CD4-positive, alpha-beta memory T cell (primary cell): ENCODE data around the gene AIG1. TPM values are rescaled to one million over a fixed set of nuclear protein-coding genes. Genes with fewer than 3 reads are reported as not detected.
A peak's percentile ranks its signal among the peaks of the same experiment; 100 is the strongest.

Experiments
- CTCF ChIA-PET: fragments of 350-600 bp; sonication (Branson Sonifier 250); formaldehyde crosslinking; loops from one replicate; lab custom pipeline; 2021; ENCODE audit warnings: inconsistent platforms; ENCODE audit not compliant: partially characterized antibody; lab: Charles Lee
- POLR2A ChIA-PET: fragments of 350-600 bp; sonication (Branson Sonifier 250); formaldehyde crosslinking; loops from one replicate; lab custom pipeline; 2021; ENCODE audit not compliant: partially characterized antibody; lab: Charles Lee
- DNase-seq, 5 donors: peaks; one replicate each; pipeline versions ENCODE4 v3.0.0 to v3.0.0-alpha.2; 2020 to 2022; ENCODE audit warnings: mixed read lengths in 1 of 5
- H3K27ac ChIP-seq: one replicate; pipeline ENCODE4 v1.7.0; 2013; ENCODE audit warnings: low read depth, low read length
- H3K27me3 ChIP-seq: 2 replicates; pipeline ENCODE4 v1.7.0; 2013; ENCODE audit warnings: mild to moderate bottlenecking, low read length, moderate library complexity; ENCODE audit not compliant: insufficient read depth
- H3K36me3 ChIP-seq: 2 replicates; pipeline ENCODE4 v1.7.0; 2013; ENCODE audit warnings: mild to moderate bottlenecking, low read length, moderate library complexity; ENCODE audit not compliant: insufficient read depth
- H3K4me1 ChIP-seq: 2 replicates; pipeline ENCODE4 v1.7.0; 2013; ENCODE audit warnings: mild to moderate bottlenecking, low read length, moderate library complexity; ENCODE audit not compliant: insufficient read depth
- H3K4me3 ChIP-seq, 2 donors: one replicate each; pipeline ENCODE4 v1.7.0; 2013; ENCODE audit warnings: low read length in 2 of 2, mild to moderate bottlenecking in 1 of 2
- H3K9me3 ChIP-seq, 2 donors: one replicate each; pipeline ENCODE4 v1.7.0; 2013; ENCODE audit warnings: low read length in 2 of 2, control low read depth in 1 of 2; ENCODE audit not compliant: control insufficient read depth in 1 of 2
- H3K27ac Mint-ChIP-seq, 7 donors: one replicate each; pipeline ENCODE4 v1.8.0; 2020 to 2021; ENCODE audit warnings: mixed read lengths in 7 of 7, mild to moderate bottlenecking in 6 of 7, inconsistent platforms in 3 of 7, moderate library complexity in 3 of 7
- H3K27me3 Mint-ChIP-seq, 2 donors: one replicate each; pipeline ENCODE4 v1.8.0; 2020 to 2021; ENCODE audit warnings: mixed read lengths in 2 of 2
- H3K36me3 Mint-ChIP-seq, 2 donors: one replicate each; pipeline ENCODE4 v1.8.0; 2020 to 2021; ENCODE audit warnings: mixed read lengths in 2 of 2, inconsistent platforms in 1 of 2, mild to moderate bottlenecking in 1 of 2
- H3K4me1 Mint-ChIP-seq, 4 donors: one replicate each; pipeline ENCODE4 v1.8.0; 2020 to 2021; ENCODE audit warnings: mixed read lengths in 4 of 4, mild to moderate bottlenecking in 1 of 4
- H3K4me3 Mint-ChIP-seq, 8 donors: one replicate each; pipeline ENCODE4 v1.8.0; 2020 to 2021; ENCODE audit warnings: mixed read lengths in 8 of 8, mild to moderate bottlenecking in 7 of 8, moderate library complexity in 6 of 8, inconsistent platforms in 3 of 8
- H3K9me3 Mint-ChIP-seq, 8 donors: one replicate each; pipeline ENCODE4 v1.8.0; 2020 to 2021; ENCODE audit warnings: mixed read lengths in 8 of 8, mild to moderate bottlenecking in 5 of 8, inconsistent platforms in 3 of 8, moderate library complexity in 1 of 8
- intact Hi-C: fragments of 100-400 bp; cut with micrococcal nuclease; formaldehyde crosslinking; loops from one replicate; pipeline ENCODE4 v1.15.1; 2023
- polyA plus RNA-seq, 2 donors: library from polyadenylated mRNA; unstranded; fragments of 300-500 nt; fragmentation: Illumina TruSeq; gene quantifications; one replicate each; pipeline ENCODE4 v1.2.3, GENCODE V29; 2021
- total RNA-seq, 2 experiments: library from RNA; stranded (reverse); gene quantifications; one replicate each; pipeline ENCODE4 v1.2.3, GENCODE V29; 2021

Gene AIG1
- total and polyA plus RNA-seq, 4 experiments from 2014 or later = 9.6 to 21.5 (median 15.3) TPM

DNA sequence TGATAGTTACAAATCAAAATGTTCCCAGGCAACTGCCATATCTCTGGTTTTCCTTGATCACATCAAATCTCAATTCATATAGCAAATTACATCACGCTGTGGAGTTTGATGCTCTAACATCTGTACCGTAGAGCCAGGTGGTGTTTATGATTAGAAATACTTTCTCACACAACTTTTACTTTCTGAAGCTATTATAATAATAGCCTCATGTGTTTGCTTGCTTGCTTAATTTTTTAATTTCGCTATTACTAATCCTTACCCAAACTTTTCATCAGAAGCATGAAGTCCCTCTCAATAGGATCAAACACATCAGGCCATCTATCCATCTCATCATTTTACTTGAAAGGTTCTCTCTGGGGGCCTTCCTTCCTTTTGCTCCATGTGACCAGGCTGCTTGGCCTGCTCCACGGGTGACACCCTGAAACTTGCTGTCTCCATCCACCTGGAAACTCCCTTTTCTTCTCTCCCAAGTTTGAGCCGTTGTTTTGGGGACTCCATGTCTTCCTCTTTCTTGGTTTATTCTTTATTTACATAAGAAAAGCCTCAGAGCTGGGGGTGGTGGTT lies 314.4 kb downstream of the AIG1 start:
- Histone ChIP-seq H3K36me3 (no peaks in the 10 kb centered on the region), H3K4me1 (no peaks in the 10 kb centered on the region), H3K4me3 (no peak overlapping the region), H3K27me3 (no peaks in the 10 kb centered on the region), H3K9me3 (no peaks in the 10 kb centered on the region), H3K27ac (no peak overlapping the region)
- H3K9me3 Mint-ChIP-seq = peaks cover 0 to 10% (median 3%) of the 10 kb centered on the region in 8 donors
- no peaks in the 10 kb centered on the region for H3K36me3 Mint-ChIP-seq
- H3K4me3 Mint-ChIP-seq = no peak overlapping the region
- intact Hi-C loops = no loop called here
- no peak for DNase-seq
- CTCF ChIA-PET = no interaction called here
- POLR2A ChIA-PET = no interaction called here
- H3K4me1 Mint-ChIP-seq = no peaks in the 10 kb centered on the region
- H3K27ac Mint-ChIP-seq = no peak overlapping the region
- peaks cover 4 to 14% of the 10 kb centered on the region in 2 donors for H3K27me3 Mint-ChIP-seq

- Mint-ChIP-seq H3K4me3 (no peak overlapping the region), H3K4me1 (no peaks in the 10 kb centered on the region), H3K27me3 (peaks cover 4 to 18% of the 10 kb centered on the region in 2 donors), H3K27ac (peak overlapping the region in 1 of 7 donors; percentile 7), H3K9me3 (peaks cover 0 to 10% (median 3%) of the 10 kb centered on the region in 8 donors), H3K36me3 (no peaks in the 10 kb centered on the region)
- no peaks in the 10 kb centered on the region for H3K4me1 ChIP-seq
- ChIA-PET POLR2A (no interaction called here), CTCF (no interaction called here)
- H3K27me3 ChIP-seq = no peaks in the 10 kb centered on the region
- H3K4me3 ChIP-seq = no peak overlapping the region
- no peaks in the 10 kb centered on the region for H3K9me3 ChIP-seq
- H3K36me3 ChIP-seq = no peaks in the 10 kb centered on the region
- intact Hi-C loops = no loop called here
- no peak overlapping the region for H3K27ac ChIP-seq
- DNase-seq = no peak
These were observed 315.7 kb downstream of the AIG1 start for GRCh38 chr6:143376375-143376774.

- DNase-seq = no peak
- peaks cover 0 to 2% of the 10 kb centered on the region in 2 donors for H3K36me3 Mint-ChIP-seq
- ChIA-PET CTCF (no interaction called here), POLR2A (no interaction called here)
- Histone ChIP-seq H3K9me3 (no peaks in the 10 kb centered on the region), H3K4me3 (no peak overlapping the region), H3K36me3 (no peaks in the 10 kb centered on the region), H3K27me3 (no peaks in the 10 kb centered on the region), H3K27ac (no peak overlapping the region), H3K4me1 (no peaks in the 10 kb centered on the region)
- H3K27me3 Mint-ChIP-seq = peaks cover 4 to 18% of the 10 kb centered on the region in 2 donors
- H3K4me3 Mint-ChIP-seq = no peak overlapping the region
- no peak overlapping the region for H3K27ac Mint-ChIP-seq
- no peaks in the 10 kb centered on the region for H3K4me1 Mint-ChIP-seq
- H3K9me3 Mint-ChIP-seq = peaks cover 0 to 10% (median 4%) of the 10 kb centered on the region in 8 donors
- intact Hi-C loops = no loop called here
These were observed 316.2 kb downstream of the AIG1 start for GRCh38 chr6:143376861-143377260.

DNA sequence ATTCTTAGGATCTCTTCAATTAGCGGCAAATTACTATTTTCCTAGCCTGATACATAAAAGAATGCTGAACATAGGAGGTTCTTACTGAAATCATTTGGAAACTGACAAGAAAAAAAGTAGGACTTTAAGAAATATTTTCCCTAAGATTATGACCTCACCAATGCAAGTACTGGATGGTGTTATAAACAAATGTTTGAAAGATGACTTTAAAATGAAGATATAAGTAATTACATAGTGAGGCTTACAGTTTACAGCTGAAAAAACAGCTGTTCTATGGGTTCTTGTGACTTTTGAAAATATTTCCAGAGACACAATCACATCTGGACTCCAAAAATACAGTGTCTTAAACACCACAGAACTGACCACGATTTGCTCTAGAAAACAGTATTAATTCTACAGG lies 324.9 kb downstream of the AIG1 start:
- intact Hi-C loops = no loop called here
- Mint-ChIP-seq H3K9me3 (peaks cover 0 to 9% (median 0%) of the 10 kb centered on the region in 8 donors), H3K4me3 (no peak overlapping the region), H3K36me3 (peaks cover 0 to 4% of the 10 kb centered on the region in 2 donors), H3K27ac (no peak overlapping the region), H3K27me3 (peaks cover 0 to 2% of the 10 kb centered on the region in 2 donors), H3K4me1 (no peaks in the 10 kb centered on the region)
- POLR2A ChIA-PET = no interaction called here
- CTCF ChIA-PET = interaction anchor here (1.2 kb wide), 1 partner anchor 26 kb away, joined by 3 read pairs; no protein-coding TSS in a partner anchor
- no peaks in the 10 kb centered on the region for H3K36me3 ChIP-seq
- no peak for DNase-seq
- H3K4me1 ChIP-seq = no peaks in the 10 kb centered on the region
- H3K27ac ChIP-seq = no peak overlapping the region
- H3K4me3 ChIP-seq = no peak overlapping the region
- no peaks in the 10 kb centered on the region for H3K9me3 ChIP-seq
- no peaks in the 10 kb centered on the region for H3K27me3 ChIP-seq

- Mint-ChIP-seq H3K9me3 (no peaks in the 10 kb centered on the region), H3K27me3 (peaks cover 0 to 2% of the 10 kb centered on the region in 2 donors), H3K27ac (no peak overlapping the region), H3K36me3 (no peaks in the 10 kb centered on the region), H3K4me3 (no peak overlapping the region), H3K4me1 (no peaks in the 10 kb centered on the region)
- POLR2A ChIA-PET = no interaction called here
- H3K27me3 ChIP-seq = no peaks in the 10 kb centered on the region
- intact Hi-C loops = no loop called here
- CTCF ChIA-PET = no interaction called here
- H3K4me1 ChIP-seq = no peaks in the 10 kb centered on the region
- no peak overlapping the region for H3K4me3 ChIP-seq
- no peaks in the 10 kb centered on the region for H3K9me3 ChIP-seq
- no peak overlapping the region for H3K27ac ChIP-seq
- DNase-seq = no peak
- no peaks in the 10 kb centered on the region for H3K36me3 ChIP-seq
These were observed 329.6 kb downstream of the AIG1 start for GRCh38 chr6:143390278-143390677.

Other genes with a start within 250 kb of the AIG1 start
- gene HIVEP2, start 115.7 kb upstream of the AIG1 start, total RNA-seq = 10 to 100 TPM; 90.6 to 92.7 TPM
- 10 to 100 TPM in 1 of 2 donors, 1 to 10 TPM in 1; 5.0 to 22.9 TPM for gene HIVEP2, start 115.7 kb upstream of the AIG1 start, polyA plus RNA-seq